Neural cell (in vitro differentiated cells): ENCODE measurements around the gene RETN. TPM values are rescaled to one million over a fixed set of nuclear protein-coding genes. Genes with fewer than 3 reads are reported as not detected.

ENCODE experiments used
- H2AFZ ChIP-seq: fragments of 200-600, 300-800 bp; sonication (generic), shearing (Covaris generic); 2 replicates; pipeline ENCODE4 v1.6.0; 2014; ENCODE audit warnings: low read depth, mild to moderate bottlenecking, antibody characterized with exemption, low read length, moderate library complexity
- H3F3A ChIP-seq: fragments of 200-600 bp; shearing (Covaris generic); 2 replicates; pipeline ENCODE4 v1.6.1; 2016; ENCODE audit warnings: mild to moderate bottlenecking, moderate library complexity, mixed read lengths, antibody characterized with exemption, low read length; ENCODE audit not compliant: insufficient read depth, poor library complexity, severe bottlenecking
- H3K27ac ChIP-seq: fragments of 200-600, 300-800 bp; sonication (generic), shearing (Covaris generic); 2 replicates; pipeline ENCODE4 v1.5.1; 2014; ENCODE audit warnings: mild to moderate bottlenecking, low read length, moderate library complexity
- H3K27me3 ChIP-seq: fragments of 300-800, 200-600 bp; sonication (generic), shearing (Covaris generic); 2 replicates; pipeline ENCODE4 v1.6.0; 2014; ENCODE audit warnings: mild to moderate bottlenecking, low read depth, low read length, moderate library complexity; ENCODE audit not compliant: insufficient read depth
- H3K36me3 ChIP-seq: fragments of 300-800, 200-600 bp; sonication (generic), shearing (Covaris generic); 2 replicates; pipeline ENCODE4 v1.5.1; 2014; ENCODE audit warnings: mild to moderate bottlenecking, antibody characterized with exemption, low read length, moderate library complexity; ENCODE audit not compliant: insufficient read depth
- H3K4me2 ChIP-seq: fragments of 300-800, 200-600 bp; sonication (generic), shearing (Covaris generic); 2 replicates; pipeline ENCODE4 v1.6.0; 2014; ENCODE audit warnings: mild to moderate bottlenecking, low read length
- H3K4me3 ChIP-seq: fragments of 300-800, 200-600 bp; sonication (generic), shearing (Covaris generic); 2 replicates; pipeline ENCODE4 v1.5.1; 2014; ENCODE audit warnings: mild to moderate bottlenecking, low read length, moderate library complexity
- H3K79me2 ChIP-seq: fragments of 200-600 bp; shearing (Covaris generic); replicated peaks from 2 replicates; pipeline ENCODE4 v1.6.0; 2014; ENCODE audit warnings: mild to moderate bottlenecking, low read length, moderate library complexity; ENCODE audit not compliant: insufficient read depth
- H3K9ac ChIP-seq: fragments of 300-800, 200-600 bp; sonication (generic), shearing (Covaris generic); 2 replicates; pipeline ENCODE4 v1.6.1; 2016; ENCODE audit warnings: mild to moderate bottlenecking, low read length, mixed read lengths
- H3K9me2 ChIP-seq: fragments of 200-600 bp; shearing (Covaris generic); 2 replicates; pipeline ENCODE4 v1.6.1; 2016; ENCODE audit warnings: mild to moderate bottlenecking, low read length, mixed read lengths; ENCODE audit not compliant: insufficient read depth
- H3K9me3 ChIP-seq: fragments of 200-600, 300-800 bp; sonication (generic), shearing (Covaris generic); 2 replicates; pipeline ENCODE4 v1.6.1; 2016; ENCODE audit warnings: mild to moderate bottlenecking, mixed run types, low read length, moderate library complexity, mixed read lengths
- H4K20me1 ChIP-seq: fragments of 200-600 bp; shearing (Covaris generic); 2 replicates; pipeline ENCODE4 v1.6.1; 2016; ENCODE audit warnings: mild to moderate bottlenecking, mixed run types; ENCODE audit not compliant: insufficient read depth
- CTCF ChIP-seq: fragments of 450-650 bp; IDR thresholded peaks from 2 replicates; pipeline ENCODE4 v1.5.1; 2014; ENCODE audit warnings: antibody characterized with exemption, mild to moderate bottlenecking, moderate library complexity; ENCODE audit not compliant: poor library complexity, severe bottlenecking
- EP300 ChIP-seq: fragments of 450-650 bp; conservative IDR thresholded peaks from 2 replicates; pipeline ENCODE4 v1.6.1; 2014; ENCODE audit warnings: antibody characterized with exemption, mild to moderate bottlenecking, moderate library complexity; ENCODE audit not compliant: poor library complexity, severe bottlenecking
- EZH2 ChIP-seq: fragments of 200-600, 300-800 bp; shearing (Covaris generic), sonication (generic); IDR thresholded peaks from 2 replicates; pipeline ENCODE4 v1.6.1; 2014; ENCODE audit warnings: antibody characterized with exemption, low read length, borderline replicate concordance, mild to moderate bottlenecking; ENCODE audit not compliant: insufficient read depth, poor library complexity, severe bottlenecking
- MXI1 ChIP-seq: fragments of 450-650 bp; conservative IDR thresholded peaks from 2 replicates; pipeline ENCODE4 v1.6.1; 2014; ENCODE audit warnings: antibody characterized with exemption, mild to moderate bottlenecking; ENCODE audit not compliant: poor library complexity, severe bottlenecking
- POLR2AphosphoS5 ChIP-seq: IDR thresholded peaks from 2 replicates; pipeline ENCODE4 v1.6.1; 2012
- RAD21 ChIP-seq: fragments of 450-650 bp; conservative IDR thresholded peaks from 2 replicates; pipeline ENCODE4 v1.6.1; 2014; ENCODE audit warnings: antibody characterized with exemption, mild to moderate bottlenecking, moderate library complexity
- REST ChIP-seq: IDR thresholded peaks from 2 replicates; pipeline ENCODE4 v1.6.1; 2012; ENCODE audit warnings: borderline replicate concordance
- SMC3 ChIP-seq: fragments of 450-650 bp; conservative IDR thresholded peaks from 2 replicates; pipeline ENCODE4 v1.6.1; 2014; ENCODE audit warnings: antibody characterized with exemption, mild to moderate bottlenecking, moderate library complexity; ENCODE audit not compliant: poor library complexity
- TAF1 ChIP-seq: IDR thresholded peaks from 2 replicates; pipeline ENCODE4 v1.6.1; 2012; ENCODE audit warnings: low read depth
- polyA plus RNA-seq: library from polyadenylated mRNA; depleted of rRNA; stranded (reverse); fragments of >200 nt; gene quantifications from 2 replicates; pipeline ENCODE4 v1.2.3, GENCODE V29; 2014

The RETN gene
- polyA plus RNA-seq, 1 donor from 2014 or later = not detected

- Histone ChIP-seq H3K4me3 (no peak overlapping the region), H2AFZ (no peak overlapping the region), H3K9ac (no peak overlapping the region), H3K36me3 (no peaks in the 10 kb centered on the region), H3F3A (no peaks in the 10 kb centered on the region), H3K9me3 (no peaks in the 10 kb centered on the region), H3K27ac (no peak overlapping the region), H3K27me3 (no peaks in the 10 kb centered on the region), H3K4me2 (no peak overlapping the region), H3K9me2 (no peaks in the 10 kb centered on the region), H3K79me2 (no peaks in the 10 kb centered on the region), H4K20me1 (no peaks in the 10 kb centered on the region)
- TF ChIP-seq POLR2AphosphoS5 (no peak), CTCF (no peak), MXI1 (no peak), EZH2 (no peak), RAD21 (no peak), EP300 (no peak), TAF1 (no peak), SMC3 (no peak)
Observed at GRCh38 chr19:7703332-7703731, 34.5 kb downstream of the RETN start.

DNA sequence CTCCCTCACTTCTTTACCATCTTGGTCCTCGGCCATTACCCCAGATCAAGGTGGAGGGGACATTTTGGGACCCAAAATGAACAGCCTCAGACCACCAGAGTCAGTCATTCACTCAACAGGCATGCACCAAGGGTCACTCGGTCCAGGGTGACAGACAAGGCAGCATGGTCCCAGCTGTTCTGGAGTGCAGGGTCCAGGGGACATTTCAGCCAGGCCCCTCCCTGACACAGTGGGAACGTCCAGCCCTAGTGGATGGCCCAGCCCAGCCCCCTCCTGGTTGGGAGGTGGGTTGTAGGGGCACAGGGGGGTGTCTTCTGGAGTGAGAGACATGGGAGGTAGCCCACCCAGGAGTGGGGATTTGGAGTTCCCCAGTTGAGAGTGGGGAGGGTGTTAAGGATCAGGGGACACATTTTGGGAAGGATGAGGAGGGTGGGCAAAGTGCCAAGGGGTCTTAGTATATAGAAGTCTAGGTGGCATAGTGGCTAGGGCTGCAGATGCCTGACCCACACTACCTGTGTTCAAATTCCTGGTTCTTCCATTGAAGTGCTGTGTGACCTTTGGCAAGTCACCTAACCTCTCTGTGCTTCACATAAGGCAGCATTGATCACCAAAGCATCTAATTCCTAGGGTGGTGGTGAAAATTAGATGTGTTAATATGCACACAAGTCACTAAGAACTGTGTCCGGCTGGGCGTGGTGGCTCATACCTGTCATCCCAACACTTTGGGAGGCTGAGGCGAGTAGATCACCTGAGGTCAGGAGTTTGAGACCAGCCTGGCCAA, 35.6 kb downstream of the RETN start:
- H3K9ac ChIP-seq = no peak overlapping the region
- no peak for TF ChIP-seq EZH2
- no peaks in the 10 kb centered on the region for H3K27me3 ChIP-seq
- H3F3A ChIP-seq = no peaks in the 10 kb centered on the region
- no peak overlapping the region for H3K4me2 ChIP-seq
- H2AFZ ChIP-seq = no peak overlapping the region
- no peaks in the 10 kb centered on the region for H3K9me2 ChIP-seq
- no peak overlapping the region for H3K4me3 ChIP-seq
- no peaks in the 10 kb centered on the region for H3K79me2 ChIP-seq
- no peaks in the 10 kb centered on the region for H4K20me1 ChIP-seq
- H3K36me3 ChIP-seq = no peaks in the 10 kb centered on the region
- no peaks in the 10 kb centered on the region for H3K9me3 ChIP-seq
- H3K27ac ChIP-seq = no peak overlapping the region

GRCh38 chr19:7705387-7706187, 36.7 kb downstream of the RETN start:
- H3K9me3 ChIP-seq = no peaks in the 10 kb centered on the region
- no peaks in the 10 kb centered on the region for H3K9me2 ChIP-seq
- H2AFZ ChIP-seq = no peak overlapping the region
- no peaks in the 10 kb centered on the region for H3F3A ChIP-seq
- no peaks in the 10 kb centered on the region for H3K36me3 ChIP-seq
- H3K4me2 ChIP-seq = no peak overlapping the region
- H3K79me2 ChIP-seq = no peaks in the 10 kb centered on the region
- H3K9ac ChIP-seq = no peak overlapping the region
- no peak overlapping the region for H3K27ac ChIP-seq
- H3K27me3 ChIP-seq = no peaks in the 10 kb centered on the region
- no peak overlapping the region for H3K4me3 ChIP-seq
- H4K20me1 ChIP-seq = no peaks in the 10 kb centered on the region
- no peak for TF ChIP-seq TAF1
- no peak for TF ChIP-seq MXI1
- TF ChIP-seq EZH2 = no peak
- no peak for TF ChIP-seq EP300
- TF ChIP-seq CTCF = no peak
- TF ChIP-seq REST = no peak
- no peak for TF ChIP-seq RAD21
- TF ChIP-seq SMC3 = no peak
- no peak for TF ChIP-seq POLR2AphosphoS5
